ENCODE measurements around the gene LRRC73.
A peak's percentile ranks its signal among the peaks of the same experiment; 100 is the strongest.

LRRC73 gene

DNA sequence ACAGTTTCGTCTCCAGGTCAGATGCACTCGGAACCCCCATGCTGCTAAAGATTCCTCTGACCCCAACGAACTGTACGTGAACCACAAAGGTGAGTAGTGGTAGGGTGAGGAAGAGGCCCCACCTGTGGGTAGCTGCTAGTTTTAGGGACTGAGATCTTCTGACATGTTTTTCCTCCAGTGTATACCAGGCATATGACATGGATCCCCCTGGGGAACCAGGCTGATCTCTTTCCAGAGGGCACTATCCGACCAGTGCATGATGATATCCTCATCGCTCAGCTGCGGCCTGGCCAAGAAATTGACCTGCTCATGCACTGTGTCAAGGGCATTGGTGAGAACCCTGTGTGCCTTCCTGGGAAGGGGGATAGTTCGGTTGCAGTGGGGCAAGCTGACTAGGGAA lies 10.0 kb upstream of the LRRC73 start:
- Mint-ChIP-seq H3K27me3 (no peaks in the 10 kb centered on the region), H3K36me3 (ENCODE audit: low read depth) (peaks cover 37% of the 10 kb centered on the region), H3K9me3 (no peaks in the 10 kb centered on the region), H3K4me3 (peak overlapping the region; percentile 13), H3K27ac (peak overlapping the region; percentile 25), H3K4me1 (peaks cover 18% of the 10 kb centered on the region)
- ATAC-seq, result no peak
- DNase-seq, result no peak

DNA sequence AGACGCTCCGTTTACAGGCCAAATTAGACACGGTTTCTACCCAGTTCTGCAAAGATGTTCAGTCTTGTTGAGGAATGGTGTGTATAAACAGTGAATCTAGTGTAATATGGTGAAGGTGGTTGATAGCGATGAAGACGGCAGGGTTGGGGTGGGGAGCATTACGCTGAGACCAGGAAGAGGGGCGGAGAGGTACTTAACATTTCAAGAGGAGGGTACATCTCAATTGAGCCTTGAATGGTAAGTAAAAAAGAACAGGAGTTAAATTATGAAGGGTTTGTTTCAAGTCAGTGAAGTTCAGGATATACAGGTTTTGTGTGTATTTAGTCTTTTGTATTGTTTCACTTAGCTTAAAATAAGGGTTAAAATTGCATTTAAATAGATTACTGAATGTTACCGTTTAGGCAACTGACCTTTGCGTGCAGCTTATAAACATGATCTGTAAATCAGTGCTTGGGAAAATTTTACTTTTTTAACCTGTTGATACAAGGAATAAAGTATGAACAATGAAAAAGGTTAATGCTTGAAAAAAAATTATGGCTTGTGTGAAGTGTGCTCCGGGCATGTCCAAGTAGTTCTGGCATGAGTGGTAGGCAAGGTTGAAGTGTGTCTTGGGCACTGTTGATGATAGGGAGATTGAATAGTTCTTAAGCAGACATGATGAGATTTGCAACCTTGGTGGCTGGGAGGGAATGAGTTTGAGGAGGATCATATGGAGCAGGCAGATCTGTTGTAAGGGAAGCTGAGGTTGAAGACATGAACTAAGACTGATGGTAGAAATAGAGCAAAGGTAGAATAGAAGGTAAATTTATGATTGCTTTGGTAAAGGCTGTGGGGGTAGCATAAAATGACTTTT lies 7.6 kb upstream of the LRRC73 start:
- ATAC-seq (no peak), DNase-seq (no peak)
- H3K27ac Mint-ChIP-seq, result no peak overlapping the region
- H3K4me3 Mint-ChIP-seq, result no peak overlapping the region
- peaks cover 23% of the 10 kb centered on the region for H3K36me3 Mint-ChIP-seq (ENCODE audit: low read depth)
- H3K9me3 Mint-ChIP-seq, result no peaks in the 10 kb centered on the region
- no peaks in the 10 kb centered on the region for H3K27me3 Mint-ChIP-seq
- H3K4me1 Mint-ChIP-seq, result peaks cover 28% of the 10 kb centered on the region

- no peak within 1 kb of the TSS for H3K4me3 Mint-ChIP-seq
- H3K27me3 Mint-ChIP-seq, result no peaks in the 10 kb centered on the region
- ATAC-seq (peak; percentile 89), DNase-seq (peak; percentile 97)
- H3K4me1 Mint-ChIP-seq, result peaks cover 28% of the 10 kb centered on the region
- no peak within 1 kb of the TSS for H3K27ac Mint-ChIP-seq
- H3K36me3 Mint-ChIP-seq (ENCODE audit: low read depth), result peaks cover 16% of the 10 kb centered on the region
- no peaks in the 10 kb centered on the region for H3K9me3 Mint-ChIP-seq
Observed at GRCh38 chr6:43516697-43517504, 6.8 kb upstream of the LRRC73 start, which contains the start of the genes POLR1C and YIPF3. TSS of gene POLR1C (plus strand) at chr6:43517089. CDS start at chr6:43517110, 21 bp downstream. TSS of gene YIPF3 (minus strand) at chr6:43516926. CDS start at chr6:43516807, 119 bp downstream.

GRCh38 chr6:43516367-43516696 lies 6.2 kb upstream of the LRRC73 start:
- Mint-ChIP-seq H3K4me1 (peaks cover 29% of the 10 kb centered on the region), H3K9me3 (no peaks in the 10 kb centered on the region), H3K27ac (no peak overlapping the region), H3K36me3 (ENCODE audit: low read depth) (peaks cover 15% of the 10 kb centered on the region), H3K4me3 (no peak overlapping the region), H3K27me3 (no peaks in the 10 kb centered on the region)
- no peak for ATAC-seq
- no peak for DNase-seq

DNA sequence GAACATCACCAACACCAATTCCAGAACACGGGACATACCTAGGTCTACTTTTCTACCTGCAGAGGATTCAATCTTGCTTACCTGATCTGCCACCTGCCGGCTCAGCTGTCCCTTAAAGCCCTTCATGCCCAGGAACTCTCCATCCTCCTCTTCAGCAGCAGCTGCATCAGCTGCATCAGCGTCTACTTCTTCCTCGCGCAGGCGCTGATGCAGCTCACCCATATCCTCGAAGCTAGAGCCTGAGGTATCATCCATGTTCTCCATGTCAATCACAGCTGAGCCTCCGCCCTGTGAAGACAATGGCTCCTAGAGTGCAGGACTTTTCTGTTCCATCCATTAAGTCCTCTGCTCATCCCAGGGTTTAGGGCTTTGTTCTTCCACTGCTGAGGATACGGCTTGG lies 5.7 kb upstream of the LRRC73 start:
- ATAC-seq (no peak), DNase-seq (no peak)
- no peak overlapping the region for H3K4me3 Mint-ChIP-seq
- no peaks in the 10 kb centered on the region for H3K27me3 Mint-ChIP-seq
- H3K9me3 Mint-ChIP-seq, result no peaks in the 10 kb centered on the region
- H3K27ac Mint-ChIP-seq, result no peak overlapping the region
- H3K36me3 Mint-ChIP-seq (ENCODE audit: low read depth), result peaks cover 16% of the 10 kb centered on the region
- peaks cover 29% of the 10 kb centered on the region for H3K4me1 Mint-ChIP-seq

GRCh38 chr6:43511824-43512415 lies 1.8 kb upstream of the LRRC73 start:
- H3K27ac Mint-ChIP-seq, result no peak overlapping the region
- no peaks in the 10 kb centered on the region for H3K9me3 Mint-ChIP-seq
- DNase-seq, result no peak
- no peak for ATAC-seq
- H3K36me3 Mint-ChIP-seq (ENCODE audit: low read depth), result peaks cover 17% of the 10 kb centered on the region
- H3K4me3 Mint-ChIP-seq, result no peak overlapping the region
- H3K27me3 Mint-ChIP-seq, result peaks cover 16% of the 10 kb centered on the region
- peaks cover 31% of the 10 kb centered on the region for H3K4me1 Mint-ChIP-seq

DNA sequence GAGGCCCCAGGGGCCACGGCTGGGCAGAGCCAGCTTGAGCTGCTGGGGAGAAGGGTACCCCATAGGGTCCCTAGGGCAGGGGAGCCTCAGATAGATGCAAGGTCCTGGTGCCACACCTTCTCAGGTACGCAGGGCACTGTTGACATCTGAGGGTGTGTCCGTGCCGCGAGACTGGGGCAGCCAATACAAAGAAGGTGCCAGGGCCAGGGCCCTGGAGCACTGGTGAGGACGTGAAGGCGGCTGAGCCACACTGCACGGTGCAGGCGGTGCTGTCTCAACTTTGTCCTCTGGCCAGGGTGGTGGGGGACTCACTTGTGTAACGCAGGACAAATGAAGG lies 649 bp upstream of the LRRC73 start:
- H3K4me1 Mint-ChIP-seq, result peaks cover 25% of the 10 kb centered on the region
- peaks cover 16% of the 10 kb centered on the region for H3K27me3 Mint-ChIP-seq
- peaks cover 17% of the 10 kb centered on the region for H3K36me3 Mint-ChIP-seq (ENCODE audit: low read depth)
- no peak for ATAC-seq
- H3K9me3 Mint-ChIP-seq, result no peaks in the 10 kb centered on the region
- H3K27ac Mint-ChIP-seq, result no peak overlapping the region
- no peak for DNase-seq
- H3K4me3 Mint-ChIP-seq, result peak overlapping the region; percentile 56

GRCh38 chr6:43509142-43509983 lies 783 bp downstream of the LRRC73 start:
- H3K36me3 Mint-ChIP-seq (ENCODE audit: low read depth), result peaks cover 11% of the 10 kb centered on the region
- H3K27me3 Mint-ChIP-seq, result peaks cover 16% of the 10 kb centered on the region
- DNase-seq (no peak), ATAC-seq (no peak)
- no peaks in the 10 kb centered on the region for H3K9me3 Mint-ChIP-seq
- H3K4me1 Mint-ChIP-seq, result peaks cover 11% of the 10 kb centered on the region
- peak overlapping the region; percentile 83 for H3K27ac Mint-ChIP-seq
- H3K4me3 Mint-ChIP-seq, result peak overlapping the region; percentile 85

DNA sequence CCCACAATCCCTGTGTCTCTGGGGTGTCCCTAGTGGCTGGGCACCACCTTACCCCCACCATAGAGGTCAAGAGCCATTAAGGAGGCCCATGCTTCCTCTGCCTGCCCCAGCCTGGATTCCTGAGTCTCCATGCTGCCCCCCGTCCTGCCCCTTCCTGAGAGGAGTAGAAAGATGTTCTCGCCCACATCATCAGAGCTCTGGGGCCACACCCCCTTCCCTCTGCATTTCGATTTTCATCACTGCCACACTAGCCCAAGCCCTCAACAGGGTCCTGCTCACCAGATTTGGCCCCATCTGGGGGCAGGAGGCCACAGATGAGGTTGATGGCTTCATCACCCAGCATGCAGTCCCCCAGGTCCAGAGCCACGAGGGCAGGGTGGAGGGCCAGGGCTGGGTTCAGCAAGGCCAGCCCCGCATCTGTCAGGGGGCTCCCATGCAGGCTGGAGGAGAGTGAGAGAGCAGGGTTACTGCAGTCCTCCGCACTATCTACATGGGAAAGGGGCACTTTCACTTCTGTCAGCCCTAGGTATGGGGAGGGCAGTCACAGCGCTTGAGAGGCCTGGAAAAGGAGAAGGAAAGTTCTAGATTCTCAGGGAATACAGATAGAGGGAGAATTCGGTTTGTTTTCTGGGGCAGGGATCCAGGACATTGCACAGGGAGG lies 1.5 kb downstream of the LRRC73 start:
- ATAC-seq (no peak), DNase-seq (no peak)
- Mint-ChIP-seq H3K36me3 (ENCODE audit: low read depth) (peaks cover 9% of the 10 kb centered on the region), H3K9me3 (no peaks in the 10 kb centered on the region), H3K27me3 (peaks cover 16% of the 10 kb centered on the region), H3K4me3 (peak overlapping the region; percentile 85), H3K27ac (no peak overlapping the region), H3K4me1 (peaks cover 8% of the 10 kb centered on the region)

DNA sequence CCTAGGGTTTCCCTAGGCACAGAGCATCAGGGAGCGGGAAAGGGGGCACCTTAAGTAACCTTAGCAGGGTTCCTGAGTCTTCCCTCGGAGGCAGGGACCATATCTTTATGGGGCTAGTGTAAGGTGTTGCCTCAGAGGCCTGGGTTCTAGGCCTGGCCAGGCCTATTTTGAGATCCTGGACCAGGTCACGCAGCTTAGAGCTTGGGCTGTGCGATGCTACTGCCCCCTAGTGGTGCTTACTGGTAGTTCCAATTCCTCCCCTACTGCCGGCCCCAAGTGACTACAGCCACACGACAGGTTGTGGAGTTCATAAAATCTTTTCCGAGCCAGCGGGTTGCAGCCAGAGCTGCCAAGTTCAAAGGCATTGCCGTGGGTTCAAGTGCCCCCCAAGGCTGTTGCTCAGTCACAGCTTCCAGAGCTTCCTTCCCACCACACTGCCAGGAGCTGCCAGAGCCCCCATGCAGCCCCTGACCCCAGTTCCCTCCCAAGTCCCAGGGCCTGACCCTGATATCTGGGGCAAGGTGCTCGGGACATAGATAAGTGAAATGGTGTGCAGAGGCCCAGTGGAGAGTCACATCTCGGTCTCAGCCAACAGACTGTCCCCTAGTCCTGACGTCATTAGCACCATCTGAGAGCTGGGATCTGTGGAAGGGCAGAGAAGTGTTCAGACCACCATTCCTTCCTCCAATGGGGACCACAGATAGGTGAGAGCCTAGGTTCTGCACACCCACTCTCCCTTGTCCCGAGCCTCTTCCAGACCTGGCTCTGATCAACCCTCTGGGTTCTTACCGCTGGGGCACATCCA lies 3.3 kb downstream of the LRRC73 start:
- H3K27ac Mint-ChIP-seq, result no peak overlapping the region
- H3K36me3 Mint-ChIP-seq (ENCODE audit: low read depth), result peaks cover 15% of the 10 kb centered on the region
- ATAC-seq (peak; percentile 79), DNase-seq (peak; percentile 83)
- H3K4me1 Mint-ChIP-seq, result peaks cover 8% of the 10 kb centered on the region
- no peaks in the 10 kb centered on the region for H3K9me3 Mint-ChIP-seq
- H3K27me3 Mint-ChIP-seq, result peaks cover 16% of the 10 kb centered on the region
- H3K4me3 Mint-ChIP-seq, result no peak overlapping the region

- no peak for DNase-seq
Observed at GRCh38 chr6:43506171-43506570, 4.0 kb downstream of the LRRC73 start.

GRCh38 chr6:43505718-43506117 lies 4.4 kb downstream of the LRRC73 start:
- ATAC-seq (no peak), DNase-seq (no peak)
- Mint-ChIP-seq H3K4me3 (no peak overlapping the region), H3K36me3 (ENCODE audit: low read depth) (peaks cover 16% of the 10 kb centered on the region), H3K27me3 (peaks cover 16% of the 10 kb centered on the region), H3K27ac (no peak overlapping the region), H3K9me3 (no peaks in the 10 kb centered on the region), H3K4me1 (peaks cover 6% of the 10 kb centered on the region)

More at GRCh38 chr6:43506171-43506570, 4.0 kb downstream of the LRRC73 start:
- Mint-ChIP-seq H3K27me3 (peaks cover 16% of the 10 kb centered on the region), H3K36me3 (ENCODE audit: low read depth) (peaks cover 17% of the 10 kb centered on the region), H3K4me3 (no peak overlapping the region), H3K4me1 (peaks cover 6% of the 10 kb centered on the region), H3K9me3 (no peaks in the 10 kb centered on the region), H3K27ac (no peak overlapping the region)
- ATAC-seq, result no peak

All from activated naive CD8-positive, alpha-beta T cell treated with anti-CD3 and anti-CD28 coated beads, Interleukin-2, amount 50 U/mL, for 24 hours (primary cell).